OCI-LY3 (cell line): ENCODE results near the gene PINLYP.
"Not testable (repeated sequence)": the region's sequence is repeated elsewhere in the genome, so short reads cannot be mapped to it uniquely, and the experiment has no call there.

Experiments
- H2AFZ ChIP-seq: fragments of 200-600, 300-600 bp; shearing (Covaris generic); 2 replicates; pipeline ENCODE4 v1.6.0; 2014; ENCODE audit warnings: antibody characterized with exemption, low read depth, low read length
- H3K27ac ChIP-seq: fragments of 200-600, 300-600 bp; sonication (generic); 2 replicates; pipeline ENCODE4 v1.5.1; 2014; ENCODE audit warnings: mild to moderate bottlenecking, low read length, moderate library complexity, mixed read lengths
- H3K27me3 ChIP-seq: fragments of 200-600, 300-600 bp; sonication (generic); 2 replicates; pipeline ENCODE4 v1.6.1; 2014; ENCODE audit warnings: low read depth, low read length, mixed read lengths
- H3K36me3 ChIP-seq: fragments of 200-600, 300-600 bp; sonication (generic); replicated peaks from 2 replicates; pipeline ENCODE3; 2014; ENCODE audit warnings: low read depth, low read length, mixed read lengths
- H3K4me1 ChIP-seq: fragments of 300-600, 200-600 bp; sonication (generic); 2 replicates; pipeline ENCODE4 v1.6.1; 2014; ENCODE audit warnings: low read length, mixed read lengths
- H3K4me2 ChIP-seq: fragments of 200-600, 300-600 bp; sonication (generic); 2 replicates; pipeline ENCODE4 v1.6.1; 2014; ENCODE audit warnings: low read length, mixed read lengths
- H3K4me3 ChIP-seq: fragments of 300-600, 200-600 bp; sonication (generic); 2 replicates; pipeline ENCODE4 v1.5.1; 2014; ENCODE audit warnings: antibody characterized with exemption, mild to moderate bottlenecking, low read length, moderate library complexity
- H3K79me2 ChIP-seq: fragments of 300-600, 200-600 bp; shearing (Covaris generic); 2 replicates; pipeline ENCODE4 v1.6.1; 2014; ENCODE audit warnings: mild to moderate bottlenecking, low read length, mixed read lengths
- H3K9ac ChIP-seq: fragments of 300-600, 200-600 bp; shearing (Covaris generic); 2 replicates; pipeline ENCODE4 v1.6.0; 2014; ENCODE audit warnings: mild to moderate bottlenecking, low read length, moderate library complexity
- H3K9me3 ChIP-seq: fragments of 200-600, 300-600 bp; shearing (Covaris generic); 2 replicates; pipeline ENCODE4 v1.6.1; 2014; ENCODE audit warnings: low read length, mixed read lengths; ENCODE audit not compliant: insufficient read depth
- H4K20me1 ChIP-seq: fragments of 200-600, 300-600 bp; sonication (generic); 2 replicates; pipeline ENCODE4 v1.6.1; 2016; ENCODE audit warnings: low read length, mixed read lengths; ENCODE audit not compliant: insufficient read depth
- CTCF ChIP-seq: fragments of 200-600, 300-600 bp; sonication (generic); IDR thresholded peaks from 2 replicates; pipeline ENCODE4 v1.5.1; 2014; ENCODE audit warnings: antibody characterized with exemption, low read length, low read depth
- EZH2phosphoT487 ChIP-seq: fragments of 200-600 bp; shearing (Covaris generic); IDR thresholded peaks from 2 replicates; pipeline ENCODE4 v1.6.1; 2018; ENCODE audit warnings: antibody characterized with exemption, mixed run types, low read depth

PINLYP gene

GRCh38 chr19:43597876-43598275 lies 22.3 kb downstream of the PINLYP start:
- Histone ChIP-seq H3K27me3 (no peaks in the 10 kb centered on the region), H2AFZ (no peak overlapping the region), H3K4me2 (peak overlapping the region; percentile 93), H3K27ac (no peak overlapping the region), H3K9me3 (no peaks in the 10 kb centered on the region), H3K79me2 (peaks cover 47% of the 10 kb centered on the region), H3K4me1 (peaks cover 22% of the 10 kb centered on the region), H3K4me3 (peak overlapping the region; percentile 91; the same call in 1 of the 2 replicates), H4K20me1 (no peaks in the 10 kb centered on the region), H3K36me3 (peaks cover 30% of the 10 kb centered on the region), H3K9ac (peak overlapping the region; percentile 88; the same call in 1 of the 2 replicates)
- TF ChIP-seq CTCF (no peak), EZH2phosphoT487 (no peak)

DNA sequence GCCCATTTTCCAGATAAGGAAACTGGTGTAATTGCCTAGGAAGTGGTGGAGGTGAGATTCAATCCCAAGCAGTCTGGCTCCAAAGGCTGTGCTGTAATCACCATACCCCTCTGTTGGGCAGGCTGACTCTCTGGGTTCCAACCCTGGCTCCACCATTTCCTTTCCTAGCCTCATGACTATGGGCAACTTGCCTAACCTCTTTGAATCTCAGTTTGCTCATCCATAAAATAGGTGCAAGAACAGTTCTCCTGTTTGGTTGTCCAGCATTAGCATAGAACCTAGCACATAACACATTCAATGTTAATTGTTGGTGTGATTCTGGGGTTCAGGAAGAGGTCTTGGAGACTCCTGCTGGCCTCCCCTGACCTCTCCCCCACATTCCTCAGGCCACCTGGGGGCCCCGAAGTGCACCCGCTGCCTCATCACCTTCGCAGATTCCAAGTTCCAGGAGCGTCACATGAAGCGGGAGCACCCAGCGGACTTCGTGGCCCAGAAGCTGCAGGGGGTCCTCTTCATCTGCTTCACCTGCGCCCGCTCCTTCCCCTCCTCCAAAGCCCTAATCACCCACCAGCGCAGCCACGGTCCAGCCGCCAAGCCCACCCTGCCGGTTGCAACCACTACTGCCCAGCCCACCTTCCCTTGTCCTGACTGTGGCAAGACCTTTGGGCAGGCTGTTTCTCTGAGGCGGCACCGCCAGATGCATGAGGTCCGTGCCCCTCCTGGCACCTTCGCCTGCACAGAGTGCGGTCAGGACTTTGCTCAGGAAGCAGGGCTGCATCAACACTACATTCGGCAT lies 23.0 kb downstream of the PINLYP start:
- no peak overlapping the region for H3K27ac ChIP-seq
- H2AFZ ChIP-seq, result no peak overlapping the region
- H3K4me2 ChIP-seq, result no peak overlapping the region
- no peak overlapping the region for H3K9ac ChIP-seq
- H3K27me3 ChIP-seq, result no peaks in the 10 kb centered on the region
- no peak overlapping the region for H3K4me3 ChIP-seq
- H3K79me2 ChIP-seq, result peaks cover 45% of the 10 kb centered on the region
- H3K9me3 ChIP-seq, result no peaks in the 10 kb centered on the region
- H4K20me1 ChIP-seq, result no peaks in the 10 kb centered on the region
- TF ChIP-seq CTCF, result no peak
- TF ChIP-seq EZH2phosphoT487, result no peak
- peaks cover 26% of the 10 kb centered on the region for H3K36me3 ChIP-seq
- peaks cover 22% of the 10 kb centered on the region for H3K4me1 ChIP-seq

GRCh38 chr19:43599635-43600295 lies 24.2 kb downstream of the PINLYP start:
- Histone ChIP-seq H3K9ac (no peak overlapping the region), H3K9me3 (no peaks in the 10 kb centered on the region), H3K4me1 (peaks cover 13% of the 10 kb centered on the region), H2AFZ (no peak overlapping the region), H3K27me3 (no peaks in the 10 kb centered on the region), H3K27ac (no peak overlapping the region), H3K79me2 (peaks cover 34% of the 10 kb centered on the region), H3K4me3 (no peak overlapping the region), H3K4me2 (no peak overlapping the region), H4K20me1 (no peaks in the 10 kb centered on the region), H3K36me3 (peaks cover 19% of the 10 kb centered on the region)
- TF ChIP-seq CTCF (peak; percentile 29; the same call in 1 of the 2 replicates), EZH2phosphoT487 (no peak)

- not testable (repeated sequence) for H3K9ac ChIP-seq, H3K4me2 ChIP-seq, H3K27ac ChIP-seq, H3K9me3 ChIP-seq, H3K27me3 ChIP-seq, H2AFZ ChIP-seq, H4K20me1 ChIP-seq, H3K4me3 ChIP-seq
- Histone ChIP-seq H3K36me3 (peaks cover 19% of the 10 kb centered on the region), H3K4me1 (peaks cover 12% of the 10 kb centered on the region), H3K79me2 (peaks cover 28% of the 10 kb centered on the region)
Observed at GRCh38 chr19:43600326-43600725, 24.7 kb downstream of the PINLYP start.
